SK-N-SH treated with all-trans-retinoic acid at 6 μM for 48 hours (cell line): ENCODE data around the gene FDXR.

Experiments used
- ARNTL ChIP-seq: fragments of 450-650 bp; formaldehyde crosslinking; IDR thresholded peaks from 2 replicates; pipeline ENCODE4 v1.5.0; 2020; ENCODE audit warnings: low read depth, mild to moderate bottlenecking, moderate library complexity, borderline replicate concordance
- CSDC2 ChIP-seq: fragments of 250-450 bp; sonication (Bioruptor Pico); IDR thresholded peaks from 2 replicates; pipeline ENCODE4 v1.5.0; 2020; ENCODE audit warnings: mild to moderate bottlenecking, moderate library complexity
- ESRRG ChIP-seq: fragments of 250-450 bp; sonication (Bioruptor Pico); IDR thresholded peaks from 2 replicates; pipeline ENCODE4 v1.6.1; 2021; ENCODE audit warnings: mild to moderate bottlenecking
- ISL1 ChIP-seq: fragments of 250-450 bp; sonication (Bioruptor Pico); IDR thresholded peaks from 2 replicates; pipeline ENCODE4 v2.1.2; 2022; ENCODE audit warnings: mild to moderate bottlenecking, moderate library complexity
- PATZ1 ChIP-seq: fragments of 250-450 bp; sonication (Bioruptor Pico); IDR thresholded peaks from 2 replicates; pipeline ENCODE4 v1.8.0; 2020; ENCODE audit warnings: mild to moderate bottlenecking, moderate library complexity, borderline replicate concordance
- POU6F1 ChIP-seq: fragments of 250-450 bp; sonication (Bioruptor Pico); IDR thresholded peaks from 2 replicates; pipeline ENCODE4 v1.8.0; 2021; ENCODE audit warnings: low read depth, mild to moderate bottlenecking, moderate library complexity, borderline replicate concordance
- PPARA ChIP-seq: fragments of 250-450 bp; sonication (Bioruptor Pico); IDR thresholded peaks from 2 replicates; pipeline ENCODE4 v1.5.0; 2020; ENCODE audit warnings: mild to moderate bottlenecking, borderline replicate concordance
- RARB ChIP-seq: fragments of 250-450 bp; sonication (Bioruptor Pico); IDR thresholded peaks from 2 replicates; pipeline ENCODE4 v1.8.0; 2021; ENCODE audit warnings: mild to moderate bottlenecking, moderate library complexity
- SNAI2 ChIP-seq: fragments of 250-450 bp; sonication (Bioruptor Pico); IDR thresholded peaks from 2 replicates; pipeline ENCODE4 v1.5.0; 2020; ENCODE audit warnings: mild to moderate bottlenecking, moderate library complexity
- ZC3H10 ChIP-seq: fragments of 250-450 bp; sonication (Bioruptor Pico); IDR thresholded peaks from 2 replicates; pipeline ENCODE4 v1.5.1; 2021; ENCODE audit warnings: mild to moderate bottlenecking, moderate library complexity
- ZFP3 ChIP-seq: fragments of 250-450 bp; sonication (Bioruptor Pico); IDR thresholded peaks from 2 replicates; pipeline ENCODE4 v1.5.0; 2020; ENCODE audit warnings: mild to moderate bottlenecking, moderate library complexity
- ZFP30 ChIP-seq: fragments of 450-650 bp; formaldehyde crosslinking; IDR thresholded peaks from 2 replicates; pipeline ENCODE4 v1.5.0; 2022; ENCODE audit warnings: mild to moderate bottlenecking, moderate library complexity
- ZNF70 ChIP-seq: fragments of 450-650 bp; formaldehyde crosslinking; IDR thresholded peaks from 2 replicates; pipeline ENCODE4 v1.5.0; 2020; ENCODE audit warnings: mild to moderate bottlenecking, moderate library complexity

- TF ChIP-seq CSDC2 = no peak
- TF ChIP-seq SNAI2 (CRISPR knock-in tag) = no peak
- no peak for TF ChIP-seq ZFP3 (CRISPR knock-in tag)
- no peak for TF ChIP-seq ISL1
- no peak for TF ChIP-seq PATZ1 (CRISPR knock-in tag)
- TF ChIP-seq ARNTL (CRISPR knock-in tag) = no peak
- no peak for TF ChIP-seq ZNF70 (CRISPR knock-in tag)
- TF ChIP-seq ESRRG (CRISPR knock-in tag) = no peak
- no peak for TF ChIP-seq PPARA
- no peak for TF ChIP-seq RARB (CRISPR knock-in tag)
- TF ChIP-seq ZC3H10 (CRISPR knock-in tag) = no peak
- TF ChIP-seq ZFP30 (CRISPR knock-in tag) = no peak
- no peak for TF ChIP-seq POU6F1 (CRISPR knock-in tag)
Observed at GRCh38 chr17:74843352-74843627, 29.5 kb downstream of the FDXR start.
